Effector memory CD4-positive, alpha-beta T cell (primary cell): ENCODE measurements around the gene AGMO.

Experiments used
- DNase-seq, 3 donors: peaks; one replicate each; pipeline ENCODE4 v3.0.0-alpha.2; 2020
- H3K27ac ChIP-seq: 2 replicates; pipeline ENCODE4 v1.7.0; 2013; ENCODE audit warnings: mild to moderate bottlenecking, low read length, moderate library complexity; ENCODE audit not compliant: insufficient read depth, poor library complexity, severe bottlenecking
- H3K27me3 ChIP-seq: replicated peaks from 2 replicates; pipeline ENCODE4 v1.7.0; 2013; ENCODE audit warnings: mild to moderate bottlenecking, low read length; ENCODE audit not compliant: insufficient read depth, control insufficient read depth, poor library complexity, severe bottlenecking
- H3K36me3 ChIP-seq: 2 replicates; pipeline ENCODE4 v1.7.0; 2013; ENCODE audit warnings: mild to moderate bottlenecking, low read length, moderate library complexity; ENCODE audit not compliant: control insufficient read depth, insufficient read depth
- H3K4me1 ChIP-seq: 2 replicates; pipeline ENCODE4 v1.7.0; 2013; ENCODE audit warnings: low read length, mild to moderate bottlenecking; ENCODE audit not compliant: control insufficient read depth, insufficient read depth, poor library complexity, severe bottlenecking
- H3K4me3 ChIP-seq: 2 replicates; pipeline ENCODE4 v1.7.0; 2013; ENCODE audit warnings: low read length, low read depth, mild to moderate bottlenecking; ENCODE audit not compliant: insufficient read depth, poor library complexity, severe bottlenecking
- H3K9me3 ChIP-seq: 2 replicates; pipeline ENCODE4 v1.7.0; 2013; ENCODE audit warnings: mild to moderate bottlenecking, low read length, moderate library complexity; ENCODE audit not compliant: control insufficient read depth

Gene AGMO

DNA sequence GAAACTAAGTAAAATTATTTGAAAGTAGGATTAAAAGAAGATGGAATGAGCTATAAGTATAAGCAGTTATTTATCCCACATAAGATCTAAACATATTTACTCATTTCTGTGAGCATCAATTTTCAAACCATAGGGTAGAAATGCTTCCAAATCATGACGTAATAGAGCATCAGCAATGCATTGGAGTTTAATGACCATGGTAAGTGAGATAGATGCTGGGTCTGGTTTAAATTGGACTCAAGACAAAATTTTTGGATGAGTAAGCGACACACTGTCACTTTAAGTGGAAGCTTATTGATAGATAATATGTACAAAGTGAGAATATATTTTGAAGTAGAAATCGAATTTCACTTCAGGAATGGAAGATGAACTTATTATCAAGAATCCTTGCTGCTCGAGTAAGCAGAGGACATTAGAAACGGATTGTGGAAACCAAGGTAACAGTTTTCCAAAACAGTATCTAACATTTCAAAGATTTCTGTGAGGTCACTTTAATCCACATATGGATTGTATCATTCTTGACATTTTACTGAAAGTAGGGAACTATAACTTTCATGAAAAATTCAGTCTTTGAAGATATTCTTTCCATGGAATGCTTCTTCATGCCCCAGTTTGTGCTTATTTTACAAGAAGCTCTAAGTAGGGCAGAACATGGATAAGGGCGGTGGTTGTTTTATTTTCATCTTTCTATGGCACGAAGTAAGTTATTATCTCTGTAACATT lies 85.8 kb downstream of the AGMO start:
- no peak overlapping the region for H3K27ac ChIP-seq
- no peaks in the 10 kb centered on the region for H3K36me3 ChIP-seq
- no peak overlapping the region for H3K4me3 ChIP-seq
- H3K27me3 ChIP-seq, result no peaks in the 10 kb centered on the region
- no peak for DNase-seq
- H3K4me1 ChIP-seq, result no peaks in the 10 kb centered on the region
- H3K9me3 ChIP-seq, result no peaks in the 10 kb centered on the region

DNA sequence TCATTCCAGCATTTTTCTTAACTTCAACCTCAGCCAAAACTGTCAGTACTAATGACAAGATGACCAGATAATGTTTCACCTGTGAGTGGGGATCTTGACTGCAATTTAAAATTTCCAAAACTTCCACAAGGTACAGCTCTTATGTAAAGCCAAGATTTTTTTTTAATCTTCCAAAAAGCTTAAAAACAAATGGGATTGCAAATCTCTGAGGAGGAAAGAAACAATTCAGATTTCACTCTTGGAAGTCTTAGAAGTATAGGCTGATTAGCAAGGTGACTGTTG lies 90.2 kb downstream of the AGMO start:
- no peak overlapping the region for H3K27ac ChIP-seq
- no peaks in the 10 kb centered on the region for H3K27me3 ChIP-seq
- no peaks in the 10 kb centered on the region for H3K4me1 ChIP-seq
- no peaks in the 10 kb centered on the region for H3K9me3 ChIP-seq
- H3K36me3 ChIP-seq, result no peaks in the 10 kb centered on the region
- no peak overlapping the region for H3K4me3 ChIP-seq
- DNase-seq, result no peak

DNA sequence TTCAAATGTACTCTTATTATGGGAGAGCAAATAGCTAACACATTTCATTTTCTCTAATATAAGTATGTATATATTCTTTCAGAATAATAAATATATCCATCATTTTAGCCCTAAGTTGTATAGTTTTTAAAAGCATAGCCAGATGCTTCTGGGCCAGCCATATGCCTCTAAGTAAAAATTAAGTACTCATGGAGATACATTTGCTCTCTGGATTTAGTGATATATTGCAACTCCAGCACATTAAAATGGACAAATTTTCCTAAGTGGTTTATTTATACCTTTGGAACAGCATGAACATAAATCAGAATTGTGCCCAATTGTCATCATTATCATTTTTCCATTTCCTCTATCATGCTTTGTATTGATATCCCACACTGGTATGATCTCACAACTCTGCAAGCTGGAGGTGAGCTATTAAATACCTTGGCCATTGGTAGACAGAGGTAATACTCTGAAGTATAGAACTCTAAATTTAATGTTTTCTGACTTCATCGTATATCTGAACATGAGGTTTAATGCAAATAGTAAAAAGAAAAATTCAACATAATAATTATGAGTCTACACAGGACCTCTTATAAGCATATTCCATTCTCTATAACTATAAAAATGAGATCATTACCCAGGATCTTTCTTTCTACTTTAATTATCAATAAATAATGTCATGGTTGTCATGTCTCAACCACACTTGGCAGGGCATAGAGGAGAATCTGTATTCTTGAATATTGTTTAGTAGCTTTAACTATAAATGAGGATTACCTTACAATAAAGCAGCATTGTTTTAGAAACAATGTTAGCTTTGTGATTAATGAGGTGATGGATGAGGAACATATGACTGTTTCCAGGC lies 90.8 kb downstream of the AGMO start:
- no peaks in the 10 kb centered on the region for H3K9me3 ChIP-seq
- H3K36me3 ChIP-seq, result no peaks in the 10 kb centered on the region
- no peak overlapping the region for H3K27ac ChIP-seq
- H3K27me3 ChIP-seq, result no peaks in the 10 kb centered on the region
- no peaks in the 10 kb centered on the region for H3K4me1 ChIP-seq
- no peak overlapping the region for H3K4me3 ChIP-seq
- DNase-seq, result no peak

DNA sequence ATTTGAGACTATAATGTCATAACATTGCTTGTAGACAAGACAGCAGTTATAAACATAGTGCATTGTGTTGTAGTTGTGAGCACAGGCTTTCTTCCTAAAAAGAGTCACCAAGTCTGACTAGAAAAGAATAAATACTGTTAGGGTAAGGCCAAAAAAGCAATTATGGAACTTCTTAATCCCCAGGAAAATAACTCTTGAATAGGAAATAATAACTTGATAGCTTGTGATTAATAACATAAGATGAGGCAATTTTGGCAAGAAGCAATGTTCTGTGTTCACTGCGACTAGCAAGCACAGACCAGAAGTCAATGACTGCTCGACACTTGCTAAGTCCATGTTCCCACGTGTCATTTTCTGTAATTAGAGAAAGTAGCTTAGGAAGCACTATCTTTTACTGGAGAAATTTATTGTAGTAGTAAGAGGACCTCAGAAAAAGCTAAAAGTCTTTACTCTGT lies 97.1 kb downstream of the AGMO start:
- H3K36me3 ChIP-seq, result no peaks in the 10 kb centered on the region
- no peak for DNase-seq
- no peak overlapping the region for H3K4me3 ChIP-seq
- H3K27me3 ChIP-seq, result no peaks in the 10 kb centered on the region
- H3K9me3 ChIP-seq, result no peaks in the 10 kb centered on the region
- H3K27ac ChIP-seq, result no peak overlapping the region
- H3K4me1 ChIP-seq, result no peaks in the 10 kb centered on the region

DNA sequence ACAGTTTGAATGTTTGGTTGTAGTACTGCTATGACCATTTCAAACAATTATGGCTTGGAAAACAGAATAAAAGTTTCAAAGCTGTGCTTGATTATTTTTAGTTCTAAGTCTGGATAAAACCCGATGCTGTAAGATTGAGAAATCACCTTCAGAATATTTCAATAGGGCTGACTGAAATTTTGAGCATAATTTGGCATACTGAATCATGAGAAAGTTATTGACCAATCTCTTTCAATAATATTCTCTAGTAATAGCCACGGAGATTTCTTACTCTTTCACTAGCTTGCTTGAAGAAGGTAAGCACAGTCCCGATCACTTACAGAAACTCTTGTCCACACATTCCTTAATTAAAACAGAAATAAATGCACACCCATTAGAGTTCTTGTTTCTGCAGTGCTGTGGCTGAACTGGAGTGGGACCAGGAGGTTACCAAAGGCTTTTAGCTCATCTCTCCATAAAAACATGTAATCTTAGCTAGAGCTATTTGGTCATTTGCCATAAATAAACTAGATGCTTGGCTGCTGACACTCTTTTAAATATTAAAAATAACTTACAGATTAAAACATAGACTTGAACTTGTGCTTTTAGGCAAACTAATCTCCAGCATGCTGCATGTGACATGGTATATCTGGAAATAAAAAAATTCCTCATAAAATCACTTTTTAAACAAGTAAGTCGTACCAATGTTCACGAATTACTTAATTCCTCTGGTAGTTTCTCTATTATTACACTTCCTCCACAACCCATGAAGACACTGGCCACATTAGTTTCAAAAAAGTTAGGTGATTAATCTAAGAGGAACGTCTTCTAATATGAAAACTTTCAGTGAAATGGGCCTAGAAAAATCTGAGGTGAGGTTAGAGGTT lies 97.8 kb downstream of the AGMO start:
- DNase-seq, result no peak
- no peaks in the 10 kb centered on the region for H3K27me3 ChIP-seq
- H3K9me3 ChIP-seq, result no peaks in the 10 kb centered on the region
- H3K36me3 ChIP-seq, result no peaks in the 10 kb centered on the region
- no peak overlapping the region for H3K27ac ChIP-seq
- H3K4me1 ChIP-seq, result no peaks in the 10 kb centered on the region
- no peak overlapping the region for H3K4me3 ChIP-seq

DNA sequence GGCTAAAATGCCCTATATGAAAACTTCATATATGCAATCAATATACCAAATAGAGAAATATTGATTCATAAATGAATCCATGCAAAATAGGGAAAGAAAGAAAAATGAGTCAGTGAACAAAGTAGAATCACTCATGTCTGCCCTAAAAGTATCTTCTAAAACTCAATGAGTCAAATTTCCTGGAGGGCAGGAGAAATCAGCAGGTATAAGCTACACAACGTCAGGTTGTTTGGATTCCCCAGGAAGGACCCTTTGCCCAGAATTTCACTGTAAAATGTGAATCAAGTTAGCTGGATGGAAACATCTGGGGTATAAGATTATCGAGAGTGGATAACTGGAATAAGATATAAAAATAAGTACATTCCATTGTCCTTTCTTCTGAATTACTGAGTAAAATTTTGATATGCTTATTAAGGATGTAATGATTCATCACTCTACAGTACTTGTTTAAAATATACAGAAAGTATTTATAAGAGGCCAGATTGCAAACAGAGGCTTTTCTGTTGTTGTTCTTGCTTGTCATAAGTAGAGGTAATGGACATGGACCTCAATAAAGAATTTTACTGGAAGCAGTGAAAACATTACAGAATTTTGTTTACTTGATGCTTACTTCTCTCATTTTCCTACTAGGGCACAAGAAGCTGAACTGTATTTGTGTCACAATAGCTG lies 99.0 kb downstream of the AGMO start:
- Histone ChIP-seq H3K4me1 (no peaks in the 10 kb centered on the region), H3K4me3 (no peak overlapping the region), H3K9me3 (no peaks in the 10 kb centered on the region), H3K36me3 (no peaks in the 10 kb centered on the region), H3K27me3 (no peaks in the 10 kb centered on the region), H3K27ac (no peak overlapping the region)
- no peak for DNase-seq

DNA sequence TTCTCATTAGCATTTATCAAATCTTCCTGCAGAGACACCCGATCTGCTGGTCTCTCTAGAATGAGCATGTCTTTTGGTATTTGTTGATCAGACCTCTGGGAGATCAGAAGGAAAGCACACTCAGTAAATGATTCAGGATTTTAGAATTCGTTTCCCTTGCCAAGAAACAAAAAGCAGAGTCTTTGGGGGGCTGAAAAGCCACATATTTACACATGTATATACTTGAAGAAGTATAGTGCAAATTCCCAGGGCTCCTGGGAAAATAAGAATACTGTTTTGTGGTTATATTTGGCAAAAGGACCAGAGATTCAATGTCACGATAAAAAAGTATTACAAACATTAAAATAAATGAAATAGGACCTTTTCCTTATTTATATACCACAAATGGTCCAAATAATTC lies 100.2 kb downstream of the AGMO start:
- no peak overlapping the region for H3K4me3 ChIP-seq
- H3K27ac ChIP-seq, result no peak overlapping the region
- no peak for DNase-seq

DNA sequence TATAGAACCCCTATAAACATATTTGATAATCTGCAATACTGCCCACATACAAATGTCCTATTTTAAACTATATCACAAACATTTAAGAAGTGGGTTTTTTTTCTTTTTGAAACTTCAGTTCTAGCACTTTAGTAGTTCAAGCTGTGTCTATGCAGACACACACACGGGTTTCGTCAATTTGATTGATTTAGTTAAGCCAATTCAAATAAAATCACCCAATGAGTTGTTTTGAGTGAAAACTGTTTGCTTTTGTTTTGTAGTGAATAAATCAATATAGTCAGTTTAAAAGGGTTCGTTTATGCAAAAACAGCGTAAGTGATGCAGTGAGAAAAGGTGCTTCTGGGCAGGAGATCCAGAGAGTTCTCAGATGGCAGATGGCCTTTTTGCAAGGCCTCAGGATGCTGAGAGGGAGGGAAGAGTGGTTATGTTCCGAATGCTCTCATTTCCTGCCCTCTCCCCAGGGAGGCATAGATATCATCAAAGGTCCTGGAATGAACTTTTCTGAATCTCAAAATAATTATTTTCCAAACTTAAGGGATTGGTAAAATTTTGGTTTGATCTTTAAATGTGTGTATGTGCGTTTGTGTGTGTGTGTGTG lies 102.7 kb downstream of the AGMO start:
- H3K4me1 ChIP-seq, result no peaks in the 10 kb centered on the region
- no peak overlapping the region for H3K4me3 ChIP-seq
- no peak for DNase-seq
- no peaks in the 10 kb centered on the region for H3K36me3 ChIP-seq
- H3K27ac ChIP-seq, result no peak overlapping the region
- H3K9me3 ChIP-seq, result no peaks in the 10 kb centered on the region
- H3K27me3 ChIP-seq, result no peaks in the 10 kb centered on the region

More for the DNA sequence above, 100.2 kb downstream of the AGMO start:
- H3K4me1 ChIP-seq, result no peaks in the 10 kb centered on the region
- no peaks in the 10 kb centered on the region for H3K9me3 ChIP-seq
- no peaks in the 10 kb centered on the region for H3K27me3 ChIP-seq
- no peaks in the 10 kb centered on the region for H3K36me3 ChIP-seq
